Kidney epithelial cell (primary cell): ENCODE results near the gene EDIL3. TPM values are rescaled to one million over a fixed set of nuclear protein-coding genes. Genes with fewer than 3 reads are reported as not detected.

Source experiments
- DNase-seq: peaks from one replicate; pipeline ENCODE4 v3.0.0-alpha.2; 2010; ENCODE audit warnings: low read depth
- H3K27me3 ChIP-seq: 2 replicates; pipeline ENCODE4 v1.6.0; 2011; ENCODE audit warnings: low read length; ENCODE audit not compliant: control insufficient read depth, insufficient read depth
- H3K36me3 ChIP-seq: 2 replicates; pipeline ENCODE4 v1.5.1; 2011; ENCODE audit warnings: low read length; ENCODE audit not compliant: control insufficient read depth, insufficient read depth
- H3K4me3 ChIP-seq: 2 replicates; pipeline ENCODE4 v1.5.1; 2011; ENCODE audit warnings: low read depth, mild to moderate bottlenecking, control low read depth, low read length
- total RNA-seq: library from RNA; depleted of rRNA; stranded (reverse); fragments of >200 nt; gene quantifications from 2 replicates; pipeline ENCODE4 v1.2.3, GENCODE V29; 2015
- TF ChIP-seq, protein P1 (sequence below): IDR thresholded peaks from 2 replicates; pipeline ENCODE4 v1.5.1; 2011; ENCODE audit warnings: mild to moderate bottlenecking, moderate library complexity, low read length, control low read depth, inconsistent platforms; ENCODE audit not compliant: insufficient read depth, poor library complexity, severe bottlenecking

Gene EDIL3
- total RNA-seq, 1 donor from 2014 or later, result 41.7 TPM

DNA sequence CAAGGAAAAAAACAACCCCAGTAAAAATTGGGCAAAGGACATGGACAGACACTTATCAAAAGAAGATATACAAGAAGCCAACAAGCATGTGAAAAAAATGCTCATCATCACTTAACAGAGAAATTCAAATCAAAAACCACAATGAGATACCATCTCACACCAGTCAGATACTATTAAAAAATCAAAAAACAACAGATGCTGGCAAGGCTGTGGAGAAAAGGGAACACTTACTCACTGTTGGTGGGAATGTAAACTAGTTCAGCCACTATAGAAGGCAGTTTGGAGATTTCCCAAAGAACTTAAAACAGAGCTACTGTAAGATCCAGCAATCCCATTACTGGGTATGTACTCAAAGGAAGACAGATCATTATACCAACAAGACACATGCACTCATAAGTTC lies 157.4 kb downstream of the EDIL3 start:
- no peak for DNase-seq
- TF ChIP-seq, protein P1, sequence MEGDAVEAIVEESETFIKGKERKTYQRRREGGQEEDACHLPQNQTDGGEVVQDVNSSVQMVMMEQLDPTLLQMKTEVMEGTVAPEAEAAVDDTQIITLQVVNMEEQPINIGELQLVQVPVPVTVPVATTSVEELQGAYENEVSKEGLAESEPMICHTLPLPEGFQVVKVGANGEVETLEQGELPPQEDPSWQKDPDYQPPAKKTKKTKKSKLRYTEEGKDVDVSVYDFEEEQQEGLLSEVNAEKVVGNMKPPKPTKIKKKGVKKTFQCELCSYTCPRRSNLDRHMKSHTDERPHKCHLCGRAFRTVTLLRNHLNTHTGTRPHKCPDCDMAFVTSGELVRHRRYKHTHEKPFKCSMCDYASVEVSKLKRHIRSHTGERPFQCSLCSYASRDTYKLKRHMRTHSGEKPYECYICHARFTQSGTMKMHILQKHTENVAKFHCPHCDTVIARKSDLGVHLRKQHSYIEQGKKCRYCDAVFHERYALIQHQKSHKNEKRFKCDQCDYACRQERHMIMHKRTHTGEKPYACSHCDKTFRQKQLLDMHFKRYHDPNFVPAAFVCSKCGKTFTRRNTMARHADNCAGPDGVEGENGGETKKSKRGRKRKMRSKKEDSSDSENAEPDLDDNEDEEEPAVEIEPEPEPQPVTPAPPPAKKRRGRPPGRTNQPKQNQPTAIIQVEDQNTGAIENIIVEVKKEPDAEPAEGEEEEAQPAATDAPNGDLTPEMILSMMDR, result no peak
- H3K36me3 ChIP-seq, result no peaks in the 10 kb centered on the region
- no peak overlapping the region for H3K4me3 ChIP-seq
- H3K27me3 ChIP-seq, result no peaks in the 10 kb centered on the region

DNA sequence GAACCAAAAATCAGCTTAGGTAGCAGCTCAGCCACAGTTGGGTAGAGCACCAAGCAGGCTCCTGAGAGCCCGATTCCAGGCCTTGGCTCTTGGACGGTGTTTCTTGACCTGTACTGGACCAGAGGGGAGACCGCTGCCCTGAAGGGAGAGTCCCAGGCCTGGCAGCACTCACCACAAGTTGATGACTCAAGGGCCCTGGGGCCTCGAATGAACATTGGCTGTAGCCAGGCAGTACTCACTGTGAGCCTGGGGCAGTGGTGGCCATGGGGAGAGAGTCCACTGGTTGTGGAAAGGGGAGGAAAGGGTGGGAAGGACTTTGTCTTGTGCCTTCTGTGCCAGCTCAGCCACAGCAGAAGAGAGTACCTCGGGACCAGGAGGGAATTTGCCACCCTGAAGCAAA lies 166.1 kb downstream of the EDIL3 start:
- no peaks in the 10 kb centered on the region for H3K36me3 ChIP-seq
- no peak overlapping the region for H3K4me3 ChIP-seq
- no peak for DNase-seq
- no peaks in the 10 kb centered on the region for H3K27me3 ChIP-seq
- TF ChIP-seq, protein P1, result no peak

DNA sequence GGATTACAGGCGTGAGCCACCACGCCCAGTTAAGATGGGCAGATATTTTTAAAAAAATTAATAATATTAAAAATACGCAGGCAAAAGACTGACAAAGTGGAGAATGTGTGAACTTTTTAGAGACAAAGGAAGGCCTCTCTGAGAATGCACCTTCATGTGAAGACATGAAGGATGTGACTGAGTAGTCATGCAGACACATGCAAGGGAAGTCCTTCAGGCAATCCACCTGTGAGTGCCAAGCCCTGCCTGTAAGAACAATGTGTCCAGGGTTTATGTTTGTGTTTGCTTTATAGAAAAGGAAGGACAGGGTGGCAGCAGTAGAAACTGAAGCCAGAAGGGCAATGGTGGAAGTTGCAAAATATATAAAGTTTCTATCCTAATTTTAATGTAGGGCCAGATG lies 169.2 kb downstream of the EDIL3 start:
- H3K36me3 ChIP-seq, result no peaks in the 10 kb centered on the region
- DNase-seq, result no peak
- no peaks in the 10 kb centered on the region for H3K27me3 ChIP-seq
- H3K4me3 ChIP-seq, result no peak overlapping the region
- TF ChIP-seq, protein P1, result no peak

DNA sequence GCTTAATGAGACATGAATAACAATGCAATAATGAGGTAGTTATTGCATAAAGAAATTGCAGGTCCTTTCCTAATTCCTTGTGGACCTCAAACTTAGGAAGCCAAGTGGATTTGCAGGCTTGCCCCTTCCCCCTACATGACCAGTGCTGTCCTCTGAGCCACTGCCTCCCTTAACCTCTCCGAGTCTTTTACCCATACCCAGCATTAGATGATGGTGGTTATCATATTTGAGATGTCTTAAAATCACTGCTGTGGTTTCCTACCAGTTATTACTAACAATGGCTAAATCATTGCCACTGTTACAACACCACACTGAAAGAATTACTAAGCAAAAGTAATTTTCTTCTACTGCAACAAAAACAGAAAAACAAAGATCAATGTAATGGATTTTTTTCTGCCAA lies 170.8 kb downstream of the EDIL3 start:
- Histone ChIP-seq H3K4me3 (no peak overlapping the region), H3K36me3 (no peaks in the 10 kb centered on the region), H3K27me3 (no peaks in the 10 kb centered on the region)
- TF ChIP-seq, protein P1, result no peak
- DNase-seq, result no peak

DNA sequence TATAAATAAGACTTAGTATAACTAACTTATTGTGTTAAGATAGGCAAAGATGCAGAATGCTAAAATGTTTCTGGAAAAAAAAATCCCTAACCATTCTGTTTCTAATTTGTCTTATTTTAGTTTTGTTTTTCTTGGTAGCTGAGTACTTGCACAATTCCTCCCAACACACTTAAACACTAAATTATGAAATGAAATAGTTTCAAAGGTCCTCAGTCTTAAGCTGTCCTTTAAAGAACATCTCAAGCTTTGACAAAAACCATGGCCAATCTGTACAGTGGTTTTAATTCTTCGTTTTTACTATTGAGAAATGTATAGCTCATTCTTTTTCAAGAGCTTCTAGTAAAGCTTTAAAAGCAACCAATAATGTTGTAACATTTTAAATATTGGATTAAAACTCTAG lies 171.5 kb downstream of the EDIL3 start:
- TF ChIP-seq, protein P1, result no peak
- no peaks in the 10 kb centered on the region for H3K36me3 ChIP-seq
- no peak overlapping the region for H3K4me3 ChIP-seq
- no peaks in the 10 kb centered on the region for H3K27me3 ChIP-seq
- DNase-seq, result no peak

DNA sequence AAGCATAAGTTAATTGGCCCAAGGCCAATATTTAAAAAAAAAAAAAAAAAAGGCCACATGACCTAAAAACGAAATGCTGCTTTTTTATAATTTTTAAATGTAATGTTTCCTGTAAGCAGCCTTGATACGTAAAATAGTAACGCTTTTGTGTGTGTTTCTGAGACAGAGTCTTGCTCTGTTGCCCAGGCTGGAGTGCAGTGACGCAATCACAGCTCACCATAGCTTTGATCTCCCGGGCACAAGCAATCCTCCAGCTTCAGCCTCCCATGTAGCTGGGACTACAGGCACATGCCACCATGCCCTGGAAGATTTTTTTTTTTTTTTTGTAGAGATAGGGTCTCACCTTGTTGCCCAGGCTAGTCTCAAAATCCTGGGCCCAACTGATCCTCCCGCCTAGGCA lies 179.9 kb downstream of the EDIL3 start:
- DNase-seq, result no peak
- Histone ChIP-seq H3K4me3 (no peak overlapping the region), H3K27me3 (no peaks in the 10 kb centered on the region), H3K36me3 (no peaks in the 10 kb centered on the region)
- TF ChIP-seq, protein P1, result no peak
